Activated CD4-positive, alpha-beta T cell treated with anti-CD3 and anti-CD28 coated beads for 36 hours (primary cell): ENCODE measurements around the gene TMEM138. TPM values are rescaled to one million over a fixed set of nuclear protein-coding genes. Genes with fewer than 3 reads are reported as not detected.
"Not testable (repeated sequence)": the region's sequence is repeated elsewhere in the genome, so short reads cannot be mapped to it uniquely, and the experiment has no call there.

Experiments
- ATAC-seq: fragments of 200-7000 bp; cut with Tn5 transposase; one replicate; pipeline ENCODE4 v1.10.0; 2021; ENCODE audit warnings: mild to moderate bottlenecking, moderate library complexity
- CTCF ChIA-PET: fragments of 350-600 bp; sonication (Branson Sonifier 250); formaldehyde crosslinking; loops from one replicate; lab custom pipeline; 2021; ENCODE audit warnings: antibody characterized with exemption; lab: Charles Lee
- POLR2A ChIA-PET: fragments of 350-600 bp; sonication (Branson Sonifier 250); formaldehyde crosslinking; loops from one replicate; lab custom pipeline; 2021; ENCODE audit warnings: antibody characterized with exemption, inconsistent platforms; lab: Charles Lee
- DNase-seq: peaks from one replicate; pipeline ENCODE4 v3.0.0-alpha.2; 2020
- H3K27ac Mint-ChIP-seq: one replicate; pipeline ENCODE4 v1.8.0; 2021; ENCODE audit warnings: mixed read lengths
- H3K27me3 Mint-ChIP-seq: one replicate; pipeline ENCODE4 v1.8.0; 2021; ENCODE audit warnings: mixed read lengths
- H3K36me3 Mint-ChIP-seq: one replicate; pipeline ENCODE4 v1.8.0; 2021; ENCODE audit warnings: low read depth, mixed read lengths
- H3K4me1 Mint-ChIP-seq: one replicate; pipeline ENCODE4 v1.8.0; 2021; ENCODE audit warnings: mixed read lengths
- H3K4me3 Mint-ChIP-seq: one replicate; pipeline ENCODE4 v1.8.0; 2021; ENCODE audit warnings: mild to moderate bottlenecking, moderate library complexity, mixed read lengths
- H3K9me3 Mint-ChIP-seq: one replicate; pipeline ENCODE4 v1.8.0; 2021; ENCODE audit warnings: low read depth, mixed read lengths
- intact Hi-C, 2 experiments: fragments of 100-400 bp; cut with DNase I in 1 of 2; cut with micrococcal nuclease in 1 of 2; formaldehyde crosslinking; loops; one replicate each; pipeline versions ENCODE4 v1.14.2 to v1.15.1; 2022 to 2024; cut with DNase I, micrococcal nuclease
- total RNA-seq, 2 experiments: library from RNA; stranded (reverse); gene quantifications; one replicate each; pipeline ENCODE4 v1.2.3, GENCODE V29; 2021

Gene TMEM138
- total RNA-seq, 2 experiments from 2014 or later = 38.6 to 56.5 TPM

DNA sequence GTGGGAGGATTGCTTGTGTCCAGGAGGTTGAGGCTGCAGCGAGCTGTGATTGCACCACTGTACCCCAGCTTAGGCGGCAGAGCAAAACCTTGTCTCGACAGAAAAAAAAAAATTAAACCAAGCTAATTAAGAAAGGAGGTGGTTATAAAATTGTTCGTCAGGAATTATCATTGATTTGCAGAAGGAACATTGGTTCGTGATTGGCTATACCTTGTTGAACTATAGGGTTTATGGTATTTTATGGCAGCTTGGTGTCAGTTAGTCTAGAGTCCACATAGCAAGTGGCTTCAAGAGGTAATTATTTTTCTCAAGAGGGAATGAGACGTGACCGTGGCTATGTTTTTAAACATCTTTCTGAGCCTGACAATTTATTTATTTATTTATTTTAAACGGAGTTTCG, 18.7 kb downstream of the TMEM138 start:
- ChIA-PET CTCF (interaction anchor here (1.7 to 7.1 kb wide), 2 partner anchors 45 to 126 kb away, joined by 4 to 185 read pairs; partner anchors contain the start of genes DDB1 and TKFC), POLR2A (no interaction called here)
- intact Hi-C loops = no loop called here
- no peak for DNase-seq
- ATAC-seq = no peak
- Mint-ChIP-seq H3K4me3 (no peak overlapping the region), H3K9me3 (no peaks in the 10 kb centered on the region), H3K27ac (no peak overlapping the region), H3K27me3 (no peaks in the 10 kb centered on the region), H3K36me3 (peaks cover 14% of the 10 kb centered on the region), H3K4me1 (peaks cover 3% of the 10 kb centered on the region)

DNA sequence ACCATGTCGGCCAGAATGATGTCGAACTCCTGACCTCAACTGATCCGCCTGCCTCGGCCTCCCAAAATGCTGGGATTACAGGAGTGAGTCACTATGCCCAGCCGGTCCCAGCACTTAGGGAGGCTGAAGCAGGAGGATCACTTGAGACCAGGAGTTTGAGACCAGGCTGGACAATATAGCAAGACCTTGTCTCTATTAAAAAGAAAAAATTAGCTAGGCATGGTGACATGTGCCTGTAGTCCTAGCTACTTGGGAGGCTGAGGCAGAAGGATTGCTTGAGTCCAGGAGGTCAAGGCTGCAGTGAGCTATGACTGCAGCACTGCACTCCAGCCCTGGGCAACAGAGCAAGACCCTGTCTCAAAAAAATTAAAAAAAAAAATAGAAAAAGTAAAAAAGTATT, 21.7 kb downstream of the TMEM138 start:
- H3K36me3 Mint-ChIP-seq, H3K4me1 Mint-ChIP-seq, H3K9me3 Mint-ChIP-seq, POLR2A ChIA-PET, H3K4me3 Mint-ChIP-seq, ATAC-seq, DNase-seq, H3K27ac Mint-ChIP-seq, H3K27me3 Mint-ChIP-seq: not testable (repeated sequence)
- CTCF ChIA-PET = interaction anchor here (1.2 to 7.1 kb wide), 5 partner anchors 10 to 131 kb away, joined by 4 to 185 read pairs (median 47); partner anchors contain the start of genes CYB561A3, DDB1, TKFC and TMEM138
- intact Hi-C loops = loop anchor here in 1 of 2 experiments (2.0 kb wide), 1 partner anchor 609 kb away; no protein-coding TSS in a partner anchor

DNA sequence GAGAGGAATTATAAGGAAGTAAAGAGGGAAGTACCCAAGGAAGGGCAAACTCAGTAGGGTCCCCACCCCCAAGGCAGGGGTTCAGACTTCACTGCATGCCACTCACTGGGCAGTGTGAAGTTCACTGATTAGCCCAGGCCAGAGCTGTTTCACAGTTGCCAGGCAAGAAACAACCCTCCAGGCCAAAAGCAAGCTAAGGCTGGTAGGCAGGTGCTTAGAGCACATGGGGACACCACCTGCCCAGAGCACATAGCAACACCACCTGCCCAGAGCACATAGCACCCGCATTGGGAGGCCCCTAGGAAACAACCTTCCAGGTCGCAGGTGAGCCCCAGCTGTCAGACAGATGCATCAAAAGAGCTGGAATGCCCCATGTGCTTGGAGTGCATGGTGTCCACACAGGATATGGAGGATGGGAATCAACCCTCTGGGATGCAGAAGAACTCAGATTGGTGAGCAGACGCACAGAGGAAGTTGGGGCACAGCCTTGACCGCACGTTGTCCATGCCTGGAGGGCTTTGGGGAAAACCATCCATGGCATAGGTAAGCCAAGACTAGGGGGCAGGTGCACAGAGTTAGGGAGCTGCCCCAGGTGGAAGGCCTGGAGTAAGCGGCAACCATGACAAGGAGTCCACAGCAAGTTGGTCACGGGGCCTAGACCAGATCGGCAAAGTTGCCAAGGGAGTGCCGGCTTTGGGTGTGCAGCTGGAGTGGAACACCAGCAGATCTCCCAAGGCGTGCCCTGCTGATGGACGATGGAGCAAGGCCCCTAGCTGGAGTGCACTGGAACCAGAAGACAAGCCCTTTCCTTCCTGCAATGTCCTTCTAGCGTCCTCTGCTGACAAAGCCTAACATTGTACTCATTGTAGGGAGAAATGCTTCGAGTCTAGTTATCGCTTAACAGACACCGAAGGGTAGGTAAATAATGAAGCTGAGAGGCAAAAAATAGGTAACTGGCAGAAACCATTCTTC, 22.4 kb downstream of the TMEM138 start:
- DNase-seq (no peak), ATAC-seq (no peak)
- Mint-ChIP-seq H3K4me3 (no peak overlapping the region), H3K4me1 (peaks cover 3% of the 10 kb centered on the region), H3K36me3 (no peaks in the 10 kb centered on the region), H3K9me3 (no peaks in the 10 kb centered on the region), H3K27ac (no peak overlapping the region), H3K27me3 (no peaks in the 10 kb centered on the region)
- CTCF ChIA-PET = interaction anchor here (0.6 to 7.1 kb wide), 25 partner anchors 9 to 1783 kb away, joined by 3 to 185 read pairs (median 4); partner anchors contain the start of genes CYB561A3, DDB1, TKFC and TMEM138
- POLR2A ChIA-PET = interaction anchor here (1.5 to 2.5 kb wide), 2 partner anchors 22 to 48 kb away, joined by 6 to 9 read pairs; partner anchors contain the start of genes CYB561A3 and TMEM138
- intact Hi-C loops = loop anchor here (1.0 to 2.0 kb wide), 5 partner anchors 23 to 610 kb away; partner anchors contain the start of gene CYB561A3 (in 1 of the 2)

DNA sequence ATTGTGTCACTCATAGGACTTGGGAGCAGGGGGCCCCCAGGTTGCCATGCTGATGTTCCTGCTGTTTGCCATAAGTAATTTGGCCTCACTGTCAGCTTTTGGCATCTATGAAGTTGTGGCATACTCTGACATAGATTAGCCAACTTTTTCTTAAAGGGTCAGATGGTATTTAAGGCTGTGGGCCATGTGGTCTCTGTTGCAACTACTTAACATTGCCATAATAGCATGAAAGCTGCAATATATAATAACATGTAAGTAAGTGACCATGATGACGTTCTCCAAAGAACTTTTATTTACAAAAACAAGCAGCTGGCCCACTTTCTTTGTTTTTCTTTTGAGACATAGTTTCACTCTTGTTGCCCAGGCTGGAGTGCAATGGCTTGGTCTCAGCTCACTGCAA, 28.0 kb downstream of the TMEM138 start:
- ATAC-seq (no peak), DNase-seq (no peak)
- ChIA-PET POLR2A (interaction anchor here (1.1 kb wide), 1 partner anchor 56 kb away, joined by 4 read pairs; no protein-coding TSS in a partner anchor), CTCF (interaction anchor here (3.0 kb wide), 1 partner anchor 54 kb away, joined by 10 read pairs; no protein-coding TSS in a partner anchor)
- no peak overlapping the region for H3K27ac Mint-ChIP-seq
- H3K27me3 Mint-ChIP-seq = no peaks in the 10 kb centered on the region
- H3K4me3 Mint-ChIP-seq = no peak overlapping the region
- peaks cover 9% of the 10 kb centered on the region for H3K36me3 Mint-ChIP-seq
- H3K4me1 Mint-ChIP-seq = peaks cover 22% of the 10 kb centered on the region
- no peaks in the 10 kb centered on the region for H3K9me3 Mint-ChIP-seq
- intact Hi-C loops = no loop called here

DNA sequence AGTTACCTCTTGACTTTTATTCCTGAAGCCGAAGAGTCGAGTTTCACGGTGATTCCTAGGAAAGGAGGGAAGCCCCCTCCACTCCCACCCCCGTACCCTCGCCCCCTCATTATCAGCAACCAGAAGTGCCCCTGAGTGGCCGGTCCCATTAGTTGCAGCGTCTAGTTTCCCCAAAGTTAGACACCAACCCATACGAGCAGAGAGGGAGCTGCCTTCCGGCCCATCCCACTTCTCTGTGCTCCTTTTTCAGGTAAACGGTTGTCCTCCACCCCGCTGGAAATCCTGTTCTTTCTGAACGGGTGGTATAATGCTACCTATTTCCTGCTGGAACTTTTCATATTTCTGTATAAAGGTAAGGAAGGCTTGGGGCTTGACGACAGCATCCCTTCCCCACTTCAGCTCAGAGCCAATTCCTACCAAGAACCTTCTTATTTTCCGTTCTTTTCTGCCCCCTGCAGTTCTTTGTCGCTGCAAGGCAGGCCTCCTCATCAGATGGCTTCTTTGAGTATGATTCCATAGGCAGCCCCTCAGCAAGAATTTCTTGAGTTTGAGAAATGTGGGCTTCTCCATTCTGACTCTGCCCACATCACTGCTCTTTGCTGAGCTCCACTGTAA, 30.9 kb downstream of the TMEM138 start:
- ATAC-seq (peak; percentile 50), DNase-seq (peak; percentile 35)
- H3K4me1 Mint-ChIP-seq = peaks cover 19% of the 10 kb centered on the region
- POLR2A ChIA-PET = interaction anchor here (0.6 to 1.2 kb wide), 6 partner anchors 10 to 98 kb away, joined by 3 to 5 read pairs (median 4); partner anchors contain the start of genes TKFC and VWCE
- peak overlapping the region; percentile 84 for H3K4me3 Mint-ChIP-seq
- no peaks in the 10 kb centered on the region for H3K9me3 Mint-ChIP-seq
- H3K27ac Mint-ChIP-seq = peak overlapping the region; percentile 87
- CTCF ChIA-PET = interaction anchor here (0.6 to 4.5 kb wide), 20 partner anchors 8 to 563 kb away, joined by 3 to 33 read pairs (median 6); partner anchors contain the start of genes CPSF7, CYB561A3, DDB1 and SDHAF2
- intact Hi-C loops = loop anchor here (1.0 to 2.0 kb wide), 6 partner anchors 31 to 60 kb away; partner anchors contain the start of genes CPSF7 (in 1 of the 2), CYB561A3 (in 1 of the 2), DDB1 (in 1 of the 2) and TKFC (in 1 of the 2)
- peaks cover 10% of the 10 kb centered on the region for H3K36me3 Mint-ChIP-seq
- no peaks in the 10 kb centered on the region for H3K27me3 Mint-ChIP-seq

DNA sequence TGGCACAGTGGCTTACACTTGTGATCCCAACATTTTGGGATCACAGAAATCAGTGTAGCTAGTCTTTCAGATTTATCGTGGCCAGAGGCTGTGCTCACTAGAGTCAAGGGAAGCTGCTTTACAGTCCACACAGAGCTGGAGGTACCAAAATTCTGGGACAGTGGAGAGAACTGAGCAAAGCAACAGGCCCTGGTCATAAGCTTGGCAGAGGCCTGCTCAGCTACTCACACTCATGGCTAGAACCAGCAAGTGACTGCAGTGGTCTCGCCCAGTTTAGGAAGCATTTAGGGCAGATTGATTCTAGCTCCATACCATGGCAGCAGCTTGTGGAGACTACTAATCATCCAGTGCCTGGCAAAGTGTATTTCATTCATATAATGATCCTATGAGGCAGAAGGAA, 39.0 kb downstream of the TMEM138 start:
- Mint-ChIP-seq H3K36me3 (peaks cover 30% of the 10 kb centered on the region), H3K4me3 (no peak overlapping the region), H3K27ac (peak overlapping the region; percentile 38), H3K27me3 (no peaks in the 10 kb centered on the region), H3K4me1 (peaks cover 3% of the 10 kb centered on the region), H3K9me3 (no peaks in the 10 kb centered on the region)
- CTCF ChIA-PET = interaction anchor here (0.6 to 4.8 kb wide), 12 partner anchors 10 to 769 kb away, joined by 3 to 30 read pairs (median 3); no protein-coding TSS in a partner anchor
- intact Hi-C loops = no loop called here
- peak; percentile 16 for ATAC-seq
- DNase-seq = no peak
- POLR2A ChIA-PET = interaction anchor here (0.6 to 1.0 kb wide), 4 partner anchors 8 to 107 kb away, joined by 3 to 6 read pairs (median 3); no protein-coding TSS in a partner anchor

DNA sequence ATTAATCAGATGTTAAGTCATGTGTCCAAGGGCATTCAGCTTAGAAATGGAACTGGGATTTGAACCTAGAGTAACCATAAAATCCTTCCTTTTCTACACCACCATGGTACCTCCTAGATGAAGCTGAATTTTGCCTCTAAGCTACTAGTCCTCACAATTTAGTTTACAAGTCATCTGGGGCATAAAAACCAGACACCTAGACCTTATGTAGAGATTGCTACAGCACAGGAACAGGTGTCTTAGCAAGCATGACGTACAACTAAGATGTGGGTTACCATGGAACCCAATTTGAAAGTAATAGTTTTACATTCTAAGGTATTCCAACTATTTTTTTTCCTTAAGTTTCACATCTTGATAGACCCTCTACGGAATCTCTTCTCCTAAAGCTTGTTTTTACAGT, 39.4 kb downstream of the TMEM138 start:
- H3K27me3 Mint-ChIP-seq = no peaks in the 10 kb centered on the region

DNA sequence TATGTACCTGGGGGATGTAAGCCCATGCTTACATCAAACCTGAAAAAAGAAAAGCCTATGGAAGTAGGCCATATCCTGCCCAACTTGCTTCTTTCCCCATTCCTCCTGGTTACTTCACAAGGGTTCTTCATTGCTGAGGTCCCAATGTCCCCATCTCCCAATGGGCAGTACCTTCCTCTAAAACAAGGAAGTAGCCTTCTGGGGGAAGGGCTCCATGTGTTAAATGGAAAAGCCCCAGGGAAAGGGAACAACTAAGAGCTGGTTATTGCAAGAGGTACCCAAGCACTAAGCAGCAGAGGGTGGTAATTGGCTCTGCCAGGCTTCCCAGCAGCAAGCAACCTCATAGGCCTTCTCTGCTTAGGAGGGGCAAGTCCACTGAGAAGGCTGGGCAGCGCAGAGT, 41.5 kb downstream of the TMEM138 start:
- no peak overlapping the region for H3K4me3 Mint-ChIP-seq
- CTCF ChIA-PET = interaction anchor here (0.8 to 4.8 kb wide), 3 partner anchors 11 to 32 kb away, joined by 6 to 30 read pairs (median 6); partner anchors contain the start of gene TMEM216
- H3K27ac Mint-ChIP-seq = no peak overlapping the region
- peaks cover 3% of the 10 kb centered on the region for H3K4me1 Mint-ChIP-seq
- POLR2A ChIA-PET = no interaction called here
- intact Hi-C loops = no loop called here
- peaks cover 52% of the 10 kb centered on the region for H3K36me3 Mint-ChIP-seq
- no peaks in the 10 kb centered on the region for H3K27me3 Mint-ChIP-seq
- H3K9me3 Mint-ChIP-seq = no peaks in the 10 kb centered on the region
- ATAC-seq (no peak), DNase-seq (no peak)

More for the DNA sequence above, 39.4 kb downstream of the TMEM138 start:
- Mint-ChIP-seq H3K4me3 (no peak overlapping the region), H3K36me3 (peaks cover 33% of the 10 kb centered on the region), H3K4me1 (peaks cover 3% of the 10 kb centered on the region), H3K27ac (peak overlapping the region; percentile 45), H3K9me3 (no peaks in the 10 kb centered on the region)
- DNase-seq = no peak
- ATAC-seq = no peak
- intact Hi-C loops = no loop called here
- ChIA-PET CTCF (interaction anchor here (0.6 to 4.8 kb wide), 13 partner anchors 10 to 769 kb away, joined by 3 to 30 read pairs (median 3); no protein-coding TSS in a partner anchor), POLR2A (interaction anchor here (0.6 to 0.9 kb wide), 3 partner anchors 8 to 108 kb away, joined by 3 to 6 read pairs (median 3); no protein-coding TSS in a partner anchor)

DNA sequence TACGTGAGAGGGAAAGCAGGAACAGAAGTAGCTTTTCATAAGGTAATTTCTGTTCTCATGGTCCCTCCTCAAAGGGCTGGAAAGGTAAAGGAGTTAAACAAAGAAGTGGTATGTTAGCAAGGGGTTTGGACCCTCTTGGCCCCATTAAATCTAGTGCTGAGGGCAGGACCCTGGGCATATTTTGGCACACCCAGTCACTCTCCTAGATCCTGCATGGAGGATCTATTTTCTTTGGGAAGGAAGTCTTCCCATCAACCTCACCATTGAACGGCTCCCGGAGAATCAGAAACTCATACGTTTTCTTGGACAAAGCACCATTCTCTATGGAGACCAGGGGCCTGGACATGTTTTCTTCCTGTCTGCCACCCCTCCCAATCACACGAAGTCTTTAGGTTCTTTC, 41.9 kb downstream of the TMEM138 start:
- ATAC-seq = no peak
- H3K36me3 Mint-ChIP-seq = peaks cover 56% of the 10 kb centered on the region
- no peaks in the 10 kb centered on the region for H3K9me3 Mint-ChIP-seq
- no peak overlapping the region for H3K4me3 Mint-ChIP-seq
- CTCF ChIA-PET = interaction anchor here (0.8 to 1.6 kb wide), 2 partner anchors 11 to 31 kb away, joined by 6 read pairs; partner anchors contain the start of gene TMEM216
- H3K27me3 Mint-ChIP-seq = no peaks in the 10 kb centered on the region
- H3K27ac Mint-ChIP-seq = no peak overlapping the region
- intact Hi-C loops = no loop called here
- POLR2A ChIA-PET = no interaction called here
- peaks cover 3% of the 10 kb centered on the region for H3K4me1 Mint-ChIP-seq
- no peak for DNase-seq

DNA sequence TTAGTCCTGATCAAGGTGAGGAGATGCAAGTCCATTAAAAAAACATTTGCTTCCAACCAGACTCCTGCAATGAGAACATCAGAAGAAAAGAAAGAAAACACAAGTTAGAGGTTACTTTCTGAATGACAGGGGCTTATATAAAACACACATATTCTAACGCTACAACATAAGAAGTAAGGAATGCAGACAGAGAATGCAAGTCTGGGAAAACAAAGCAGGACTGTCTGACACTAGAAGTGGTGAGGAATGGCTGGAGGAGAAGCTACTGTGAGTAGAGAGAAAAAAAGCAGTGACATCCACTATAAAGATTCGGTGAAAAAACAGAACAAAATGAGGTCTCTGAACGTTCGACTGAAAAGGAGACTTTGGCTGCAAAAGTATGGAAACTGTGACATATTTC, 42.5 kb downstream of the TMEM138 start:
- Mint-ChIP-seq H3K27ac (peak overlapping the region; percentile 49), H3K4me1 (peaks cover 3% of the 10 kb centered on the region)
- CTCF ChIA-PET = no interaction called here

More for the DNA sequence above, 42.5 kb downstream of the TMEM138 start:
- DNase-seq (no peak), ATAC-seq (no peak)
- intact Hi-C loops = no loop called here
- H3K9me3 Mint-ChIP-seq = no peaks in the 10 kb centered on the region
- POLR2A ChIA-PET = no interaction called here
- H3K27me3 Mint-ChIP-seq = no peaks in the 10 kb centered on the region
- peaks cover 56% of the 10 kb centered on the region for H3K36me3 Mint-ChIP-seq
- H3K4me3 Mint-ChIP-seq = no peak overlapping the region
